GM21381 (cell line): Measurements from ENCODE around the gene EMC1.
"Not testable (repeated sequence)": the region's sequence is repeated elsewhere in the genome, so short reads cannot be mapped to it uniquely, and the experiment has no call there.

Experiments used
- ATAC-seq: cut with Tn5 transposase; IDR thresholded peaks from one replicate; pipeline ENCODE4 v1.9.1; 2021; ENCODE audit warnings: mild to moderate bottlenecking, moderate library complexity; ENCODE audit not compliant: unreplicated experiment

The EMC1 gene

DNA sequence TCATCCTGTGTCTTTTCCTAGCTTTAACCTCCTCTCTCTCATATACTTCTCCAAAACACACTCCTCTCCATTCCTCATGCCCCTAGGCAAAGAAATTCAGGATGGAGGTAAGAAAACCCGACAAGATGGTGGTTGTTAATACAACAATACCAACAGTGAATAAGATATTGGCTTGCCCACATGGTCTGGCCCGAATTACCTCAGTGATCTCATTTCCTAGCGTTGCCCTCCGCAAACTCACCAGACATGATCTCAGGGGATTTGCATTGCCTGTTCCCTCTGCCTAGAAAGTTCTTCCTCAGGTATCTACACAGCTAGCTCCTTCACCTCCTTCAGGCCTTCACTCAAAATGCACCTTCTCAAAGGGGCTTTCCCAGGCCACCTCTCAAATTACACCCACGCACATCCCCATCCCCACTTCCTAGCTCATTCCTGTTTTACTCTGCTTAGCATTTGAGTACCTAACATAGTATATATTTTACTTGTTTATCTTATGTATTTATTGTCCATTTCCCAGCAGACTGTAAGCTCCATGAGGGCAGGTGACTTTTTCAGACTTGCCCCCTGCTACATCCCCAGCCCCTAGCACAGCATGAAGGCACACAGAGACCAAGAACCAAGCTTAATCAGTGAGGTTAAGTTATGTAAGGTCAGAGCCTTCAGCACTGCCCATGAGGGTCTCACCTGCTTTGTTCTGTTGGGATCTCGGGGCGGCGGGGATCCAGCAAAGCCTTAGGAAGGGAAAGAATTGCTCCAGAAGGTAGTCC, 31.1 kb downstream of the EMC1 start:
- ATAC-seq = no peak

DNA sequence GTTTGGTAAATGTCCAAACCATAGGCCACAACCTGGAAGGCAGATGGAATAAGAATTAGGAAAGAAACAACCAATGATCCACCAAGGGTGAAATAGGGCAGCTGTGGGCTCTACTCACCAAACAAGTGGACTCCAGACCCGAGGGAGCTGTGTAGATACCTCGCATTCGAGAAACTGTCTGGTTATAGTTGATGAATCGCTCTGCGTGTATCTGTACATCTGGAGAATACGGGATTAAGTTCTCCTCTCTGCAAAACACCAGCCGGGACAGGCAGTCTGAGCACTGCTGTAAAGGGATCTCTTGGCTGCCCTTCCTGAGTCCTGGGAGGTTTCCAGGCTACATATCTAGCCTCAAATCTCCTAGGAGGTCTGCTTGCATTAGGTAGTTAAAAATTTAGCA, 31.9 kb downstream of the EMC1 start:
- ATAC-seq = no peak

DNA sequence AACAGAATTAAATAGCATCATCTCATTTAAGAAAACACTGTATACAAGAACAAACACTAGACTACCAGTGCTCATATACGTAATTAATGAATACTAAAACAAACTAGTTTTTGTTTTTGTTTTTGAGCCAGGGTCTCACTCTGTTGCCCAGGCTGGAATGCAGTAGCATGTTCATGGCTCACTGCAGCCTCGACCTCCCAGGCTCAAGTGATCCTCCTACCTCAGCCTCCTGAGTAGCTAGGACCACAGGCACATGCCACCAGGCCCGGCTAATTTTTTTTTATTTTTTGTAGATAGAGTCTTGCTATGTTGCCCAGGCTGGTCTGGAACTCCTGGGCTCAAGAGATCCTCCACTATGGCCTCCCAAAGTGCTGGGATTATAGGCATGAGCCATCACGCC, 34.7 kb downstream of the EMC1 start:
- not testable (repeated sequence) for ATAC-seq

DNA sequence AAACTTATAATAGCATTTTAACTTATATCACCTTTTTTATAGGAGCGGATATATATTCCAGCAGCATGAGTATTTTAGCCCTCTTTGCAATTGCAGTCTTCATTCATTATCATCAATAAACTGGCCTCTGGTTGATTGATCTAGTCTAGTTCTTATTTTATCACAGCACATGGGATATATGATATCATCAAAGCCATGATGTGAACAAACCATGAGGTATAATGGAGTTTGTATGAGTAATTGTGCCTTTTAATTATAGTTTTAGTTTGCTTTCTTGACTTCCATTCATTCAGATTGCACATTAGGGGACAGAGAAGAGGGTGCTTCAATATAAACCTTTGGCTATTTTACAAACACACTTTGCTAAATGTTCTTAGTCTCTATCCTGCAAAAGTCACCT, 37.7 kb downstream of the EMC1 start:
- ATAC-seq = no peak

DNA sequence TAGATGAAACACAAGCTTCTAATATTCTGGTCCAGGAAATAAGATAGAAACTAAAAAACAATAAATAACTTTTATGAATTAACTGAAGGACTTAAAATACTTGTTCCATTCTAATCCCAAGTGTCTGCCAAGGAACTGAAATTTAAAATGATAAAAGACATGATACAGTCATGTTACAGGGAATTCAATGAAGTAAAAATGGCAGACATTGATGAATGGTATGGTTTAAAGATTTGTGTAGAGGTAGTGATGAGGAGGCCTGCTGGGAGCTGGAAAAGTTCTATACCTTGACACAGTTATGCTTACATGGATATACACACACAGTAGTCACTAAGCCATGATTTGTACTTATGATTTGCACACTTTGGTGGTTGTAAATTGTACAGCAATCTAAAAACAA, 39.2 kb downstream of the EMC1 start:
- ATAC-seq = no peak

DNA sequence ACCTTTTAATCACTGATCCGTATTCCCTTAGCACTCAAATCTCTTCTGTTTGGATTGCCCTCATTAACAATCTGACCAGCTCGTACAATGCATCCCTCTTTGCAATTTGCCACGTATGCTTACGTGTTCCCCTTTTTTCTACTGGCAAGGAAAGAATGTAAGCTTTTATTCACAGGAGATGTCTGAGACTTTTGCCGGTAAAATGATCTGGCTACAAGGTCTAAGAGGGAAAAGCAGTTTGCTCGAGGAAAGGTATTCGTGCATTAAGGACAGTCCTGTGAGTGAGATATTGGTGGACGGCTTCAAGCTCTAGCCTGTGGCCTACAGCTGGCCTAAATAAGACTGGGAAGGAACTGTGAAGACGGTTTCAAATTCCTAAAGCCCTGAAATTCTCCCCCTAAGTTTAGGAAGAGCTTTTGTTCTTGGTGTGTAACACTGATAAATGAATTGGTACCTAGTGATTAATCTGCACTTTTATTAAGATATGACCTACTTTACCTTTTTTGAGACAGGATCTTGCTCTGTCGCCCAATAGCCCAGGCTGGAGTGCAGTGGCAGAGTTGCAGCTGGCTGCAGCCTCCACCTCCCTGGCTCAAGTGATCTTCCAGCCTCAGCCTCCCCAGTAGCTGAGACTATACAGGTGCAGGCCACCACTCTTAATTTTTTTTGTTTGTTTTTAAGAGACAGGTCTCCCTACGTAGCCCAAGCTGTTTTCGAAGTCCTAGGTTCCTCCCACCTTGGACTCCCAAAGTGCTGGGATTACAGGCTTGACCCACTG, 40.4 kb downstream of the EMC1 start:
- ATAC-seq = no peak

DNA sequence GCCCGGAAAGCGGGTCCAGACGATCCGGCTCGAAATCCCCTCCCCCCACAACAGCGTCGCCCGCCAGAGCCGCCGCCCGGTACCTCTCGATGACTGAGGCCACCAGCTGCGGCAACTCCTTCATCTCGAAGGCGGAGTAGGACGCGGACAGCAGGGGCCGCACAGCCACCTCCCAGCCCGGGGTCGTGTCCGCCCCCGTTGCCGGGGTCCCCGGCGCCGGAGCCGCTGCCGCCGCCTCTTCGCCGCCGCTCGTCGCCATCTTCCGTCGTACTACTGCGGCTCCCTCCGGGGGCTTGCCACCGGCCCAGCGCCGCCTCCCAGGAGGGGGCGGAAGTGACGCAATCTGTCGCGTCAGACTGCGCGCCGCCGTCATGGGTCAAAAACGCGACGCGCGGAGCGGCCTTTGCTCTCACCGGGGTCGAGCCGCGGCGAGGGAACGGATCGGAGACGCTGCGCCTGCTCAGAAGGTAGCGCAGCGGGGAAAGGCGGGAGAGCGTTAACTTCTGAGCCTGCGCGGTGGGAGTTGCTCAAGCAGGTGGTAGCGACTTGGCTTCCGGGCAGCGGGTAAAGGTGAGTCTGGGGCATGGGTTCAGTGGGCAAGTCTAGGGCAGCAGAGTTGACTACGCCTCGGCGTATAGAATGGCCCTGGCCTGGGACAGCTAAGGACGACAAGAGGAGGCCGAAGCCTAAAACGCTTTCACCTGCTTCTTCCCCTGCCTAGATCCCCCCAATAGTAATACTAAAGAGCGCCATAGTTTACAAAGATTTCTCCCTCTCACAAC, 41.1 kb downstream of the EMC1 start, which contains the start of gene UBR4:
TSS of gene UBR4 (minus strand) at position 277 of the 782 bp plus-strand sequence. CDS start at position 259, 18 bp downstream.
- peak; percentile 87 for ATAC-seq

DNA sequence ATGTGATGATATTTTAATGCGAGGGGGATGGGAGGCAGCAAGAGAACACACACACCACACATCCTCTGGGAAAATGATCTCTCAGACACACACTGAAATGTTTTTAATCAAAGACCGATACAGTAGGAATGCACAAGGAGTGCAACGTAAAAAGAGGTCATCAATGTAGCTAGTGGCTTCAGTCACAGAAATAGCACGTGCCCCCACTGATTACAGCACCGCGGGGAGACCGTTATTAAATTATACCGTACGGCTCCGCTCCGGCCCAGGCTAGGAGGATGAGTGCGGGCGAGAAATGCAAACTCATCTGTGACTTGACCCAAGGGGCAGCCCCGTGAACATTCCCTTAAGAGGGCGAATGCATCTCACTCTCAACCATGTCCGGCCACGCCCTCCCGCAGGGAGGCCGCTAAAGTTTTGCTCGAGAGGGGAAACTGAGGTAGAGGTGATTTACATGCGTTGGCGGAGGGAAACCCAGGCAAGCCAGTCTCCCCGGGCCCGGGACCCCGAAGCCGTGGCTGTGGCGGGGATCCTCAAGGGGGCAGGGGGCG, 41.8 kb downstream of the EMC1 start:
- ATAC-seq = peak; percentile 41

DNA sequence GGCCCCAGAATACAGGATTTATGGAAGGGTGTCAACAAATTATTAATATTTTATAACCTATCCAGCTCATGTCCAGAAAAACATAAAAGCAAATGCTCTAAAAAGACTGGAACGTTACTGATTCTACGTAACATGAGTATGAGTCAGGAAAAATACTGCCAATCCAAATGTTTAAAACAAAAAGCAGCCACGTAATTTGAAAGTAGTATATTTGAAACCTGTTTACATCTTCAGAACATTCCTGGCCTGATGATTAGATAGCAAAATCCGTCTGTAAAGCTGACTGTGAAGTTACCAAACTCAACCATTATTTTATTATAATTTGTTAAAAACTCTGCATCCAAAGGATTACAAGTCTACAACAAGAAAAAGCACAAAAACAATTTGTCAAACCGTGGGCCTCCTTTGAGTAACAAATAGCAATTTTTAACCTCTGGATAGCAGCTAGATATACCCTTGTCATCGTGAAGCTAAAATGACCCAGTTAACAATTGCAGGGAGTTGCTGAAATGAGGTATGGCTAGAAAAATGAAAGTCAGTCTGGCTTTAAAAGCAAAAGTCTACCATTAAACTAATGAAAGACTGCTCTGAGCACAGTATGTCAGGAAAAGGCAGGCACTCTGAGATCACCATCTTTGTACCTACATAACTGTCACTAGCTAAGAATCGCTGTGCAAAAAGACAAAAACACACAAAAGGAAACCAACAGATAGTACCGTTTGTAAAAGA, 42.5 kb downstream of the EMC1 start:
- ATAC-seq = no peak

DNA sequence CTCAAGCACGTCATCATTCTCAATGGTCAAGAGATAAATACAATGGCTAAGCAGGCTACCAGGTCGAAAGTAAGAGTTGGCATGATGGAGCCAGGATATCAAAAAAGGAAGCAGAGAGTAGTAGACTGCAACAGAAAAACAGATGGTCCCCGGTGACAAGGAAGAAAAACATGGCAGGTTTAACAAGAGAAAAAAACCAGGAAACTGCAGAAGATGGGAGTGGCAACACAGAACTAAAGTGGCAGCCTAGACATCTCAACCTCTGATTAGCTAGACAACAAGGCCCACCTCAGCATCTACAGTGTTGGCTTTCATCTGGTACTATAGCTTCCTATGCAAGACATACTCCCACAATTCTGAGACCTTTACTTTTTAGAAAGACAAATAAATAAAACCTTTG, 44.4 kb downstream of the EMC1 start:
- ATAC-seq = no peak

DNA sequence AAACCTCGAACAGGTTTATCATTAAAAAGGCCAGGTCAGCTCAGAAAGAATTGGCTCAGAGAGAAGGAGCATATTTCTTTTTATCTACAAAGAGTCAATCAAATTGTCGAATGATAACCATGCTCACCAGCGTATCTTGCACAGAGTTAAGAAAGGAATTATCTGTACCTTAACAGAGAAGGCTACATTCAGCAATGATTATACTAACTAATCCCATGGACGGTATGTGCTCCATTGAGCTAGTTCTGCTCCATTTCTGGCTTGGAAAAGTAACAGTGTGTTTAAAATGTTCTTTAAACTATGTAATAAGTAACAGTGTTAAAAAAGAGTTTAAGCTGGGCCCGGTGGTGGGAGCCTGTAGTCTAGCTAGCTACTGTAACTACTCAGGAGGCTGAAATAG, 45.5 kb downstream of the EMC1 start:
- ATAC-seq = no peak

DNA sequence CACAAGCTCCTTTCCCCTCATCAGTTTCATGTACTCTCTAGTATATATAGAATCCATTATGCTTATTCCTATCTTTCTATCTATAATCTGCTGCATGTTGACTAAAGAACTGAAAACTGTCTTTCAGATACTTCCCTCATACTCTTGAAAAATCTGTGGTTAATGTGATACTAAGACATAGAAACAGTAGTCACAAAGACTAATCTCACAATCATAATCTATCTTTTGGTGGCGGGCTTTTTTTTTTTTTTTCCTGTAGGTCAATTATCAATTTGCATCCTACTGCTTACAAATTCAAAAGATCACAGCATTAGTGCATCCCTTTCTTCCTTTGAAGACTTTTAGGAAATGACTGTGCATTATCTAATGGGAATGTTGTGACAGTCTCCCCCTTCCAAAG, 45.9 kb downstream of the EMC1 start:
- ATAC-seq = no peak

DNA sequence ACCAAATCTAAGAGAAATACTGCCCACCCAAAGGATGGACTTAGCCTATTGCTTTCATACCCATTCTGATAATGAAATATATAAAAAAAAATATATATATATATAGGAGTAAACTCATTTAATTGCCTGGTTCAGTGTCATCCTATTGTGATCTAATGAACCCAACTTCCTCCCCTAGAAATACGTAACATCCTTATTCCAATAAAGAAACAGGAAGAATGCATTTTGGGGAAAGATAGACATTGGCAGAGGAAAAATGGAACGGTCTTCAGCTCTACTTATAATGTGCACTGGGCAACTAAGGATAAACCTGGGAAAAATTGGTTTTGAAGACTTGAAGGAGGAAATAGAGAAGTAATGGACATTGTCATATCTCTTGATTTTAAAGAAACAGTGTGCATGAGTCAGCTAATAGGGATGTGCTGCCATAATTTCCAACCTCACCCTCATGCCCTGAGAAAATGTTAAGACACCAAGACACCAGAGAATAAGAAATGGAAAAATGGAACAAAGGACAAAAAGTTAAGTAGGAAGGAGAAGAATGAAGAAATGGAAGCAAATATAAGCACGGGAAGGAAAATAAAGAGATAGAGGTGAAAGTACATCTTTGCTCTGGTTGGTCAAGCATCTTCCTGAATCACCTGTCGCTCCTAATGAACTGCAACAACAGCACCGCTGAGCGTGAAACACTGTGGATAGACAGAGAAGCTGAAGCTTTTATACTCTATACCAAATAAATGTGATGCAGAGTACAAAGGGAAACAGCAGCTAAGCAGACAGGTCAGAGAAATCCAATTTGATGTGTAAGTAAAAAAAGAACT, 46.7 kb downstream of the EMC1 start:
- ATAC-seq = no peak

DNA sequence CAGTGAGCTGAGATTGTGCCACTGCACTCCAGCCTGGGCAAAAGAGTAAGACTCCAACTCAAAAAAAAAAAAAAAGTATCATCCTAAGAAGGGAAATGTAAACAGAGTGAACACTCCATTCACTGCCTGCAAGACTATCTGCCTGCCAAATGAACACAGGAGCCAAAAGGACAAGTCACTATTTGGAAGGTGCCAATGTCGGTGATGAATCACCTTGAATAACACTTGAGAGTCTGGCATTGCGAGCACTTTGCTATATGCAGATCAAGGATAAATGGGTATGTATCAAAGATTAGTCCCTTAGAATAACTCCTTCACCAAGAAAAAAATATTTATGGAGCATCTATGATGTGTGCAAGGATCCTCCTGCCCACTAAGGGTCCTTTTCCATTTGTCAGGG, 47.9 kb downstream of the EMC1 start:
- ATAC-seq = no peak

DNA sequence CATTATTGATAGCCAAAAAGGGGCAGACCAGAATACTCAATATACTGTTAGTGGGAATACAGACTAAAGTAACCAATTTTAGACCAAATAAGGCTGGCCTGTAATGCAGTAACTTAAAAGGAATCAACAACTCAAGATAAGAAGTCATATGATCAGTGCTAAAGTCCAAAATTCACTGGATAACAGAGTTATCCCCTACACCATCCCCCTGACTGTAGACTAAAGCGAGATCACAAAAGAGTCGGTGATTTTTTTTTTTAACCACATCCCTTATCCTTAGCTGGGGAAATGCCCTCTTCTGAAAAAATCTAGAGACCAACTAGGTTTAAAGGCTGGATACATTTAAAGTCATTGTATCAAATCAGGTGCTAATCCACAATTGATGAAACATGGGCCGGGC, 48.9 kb downstream of the EMC1 start:
- ATAC-seq = no peak

DNA sequence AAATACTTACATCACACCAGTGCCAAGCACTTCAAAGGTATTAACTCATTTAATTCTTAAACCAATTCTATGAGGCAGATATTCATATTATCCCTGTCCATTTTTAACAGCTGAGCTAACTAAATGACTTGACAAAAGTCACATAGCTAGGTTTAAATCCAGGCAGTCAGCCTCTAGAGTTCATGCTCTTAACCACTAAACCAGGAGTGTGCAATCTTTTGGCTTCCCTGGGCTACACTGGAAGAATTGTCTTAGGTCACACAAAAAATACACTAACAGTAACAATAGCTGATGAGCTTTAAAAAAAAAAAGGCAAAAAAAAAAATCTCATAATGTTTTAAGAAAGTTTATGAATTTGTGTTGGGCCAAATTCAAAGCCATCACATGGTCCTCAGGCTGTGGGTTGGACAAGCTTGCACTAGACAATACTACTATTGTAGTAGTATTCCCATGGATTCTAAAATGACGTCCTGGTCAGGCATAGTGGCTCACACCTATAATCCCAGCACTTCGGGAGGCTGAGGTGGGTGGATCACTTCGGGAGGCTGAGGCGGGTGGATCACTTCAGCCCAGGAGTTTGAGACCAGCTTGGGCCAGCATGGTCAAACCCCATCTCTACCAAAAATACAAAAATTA, 51.2 kb downstream of the EMC1 start:
- no peak for ATAC-seq

DNA sequence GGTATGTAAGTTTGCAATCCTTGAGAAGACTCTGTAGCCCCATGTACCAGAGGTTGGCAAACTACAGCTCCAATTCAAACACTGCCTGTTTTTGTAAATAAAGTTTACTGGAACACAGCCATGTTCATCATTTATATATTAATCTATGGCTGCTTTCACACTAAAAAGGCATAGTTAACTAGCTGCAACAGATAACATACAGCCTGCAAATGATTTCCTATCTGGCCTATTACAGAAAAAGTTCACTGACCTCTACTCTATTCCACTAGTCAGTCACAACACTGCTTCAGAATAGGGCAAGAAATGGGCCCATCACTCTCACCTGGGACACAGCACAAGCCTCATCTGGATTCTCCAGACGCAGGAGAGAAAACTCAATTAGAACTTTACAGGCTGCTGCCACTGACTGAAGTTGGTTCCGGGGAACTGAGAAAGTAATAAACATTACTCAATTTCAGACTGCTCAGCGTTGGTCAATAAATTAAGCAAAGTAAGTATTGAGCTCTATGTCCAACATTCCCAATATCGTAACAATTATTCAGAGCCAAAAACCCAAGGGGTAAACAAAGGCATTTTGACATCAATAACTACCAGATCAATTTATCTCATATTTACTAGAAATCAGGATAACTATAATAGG, 51.9 kb downstream of the EMC1 start:
- ATAC-seq = no peak

DNA sequence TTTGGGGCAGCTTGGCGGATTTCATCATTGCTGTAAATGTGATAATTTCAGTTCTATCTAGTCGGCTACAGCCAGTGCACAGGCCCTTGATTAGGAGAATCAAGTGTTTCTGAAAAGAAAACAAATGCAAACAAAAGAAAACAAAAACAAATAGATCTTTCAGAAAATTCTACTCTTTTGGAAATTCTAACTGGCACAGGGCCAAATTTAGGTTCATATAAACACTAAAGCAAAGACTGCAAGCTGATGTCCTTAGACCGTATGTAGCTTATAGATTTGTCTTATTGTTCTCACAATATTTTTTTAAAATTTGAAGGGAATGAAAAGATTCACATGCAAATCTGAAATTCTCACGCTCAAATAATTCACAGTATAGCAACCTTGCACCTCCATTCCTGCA, 52.5 kb downstream of the EMC1 start:
- ATAC-seq = no peak

DNA sequence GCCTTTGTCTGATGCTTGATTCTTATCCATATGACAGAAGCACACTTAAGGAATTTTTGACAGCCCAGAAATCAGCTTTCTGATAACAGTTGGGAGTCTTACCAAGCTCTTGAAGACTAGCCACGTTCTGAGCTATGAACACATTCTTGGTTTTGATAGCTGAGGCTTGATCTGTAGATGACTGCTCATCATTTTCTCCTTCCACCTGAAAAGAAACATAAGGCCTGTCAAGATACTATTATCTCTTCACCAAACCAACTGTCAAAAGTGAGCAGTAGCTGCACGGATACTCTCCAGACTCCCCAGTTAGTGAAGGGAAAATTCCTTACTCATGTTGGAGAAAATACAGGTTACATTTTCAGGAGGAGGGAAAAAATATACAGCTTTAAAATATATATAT, 53.5 kb downstream of the EMC1 start:
- no peak for ATAC-seq
